HG03469 (cell line): ENCODE results near the gene TCN2.
"Not testable (repeated sequence)": the region's sequence is repeated elsewhere in the genome, so short reads cannot be mapped to it uniquely, and the experiment has no call there.

Experiments
- ATAC-seq: cut with Tn5 transposase; IDR thresholded peaks from one replicate; pipeline ENCODE4 v1.9.1; 2021; ENCODE audit warnings: mild to moderate bottlenecking, moderate library complexity, moderate number of reproducible peaks; ENCODE audit not compliant: unreplicated experiment

Gene TCN2

DNA sequence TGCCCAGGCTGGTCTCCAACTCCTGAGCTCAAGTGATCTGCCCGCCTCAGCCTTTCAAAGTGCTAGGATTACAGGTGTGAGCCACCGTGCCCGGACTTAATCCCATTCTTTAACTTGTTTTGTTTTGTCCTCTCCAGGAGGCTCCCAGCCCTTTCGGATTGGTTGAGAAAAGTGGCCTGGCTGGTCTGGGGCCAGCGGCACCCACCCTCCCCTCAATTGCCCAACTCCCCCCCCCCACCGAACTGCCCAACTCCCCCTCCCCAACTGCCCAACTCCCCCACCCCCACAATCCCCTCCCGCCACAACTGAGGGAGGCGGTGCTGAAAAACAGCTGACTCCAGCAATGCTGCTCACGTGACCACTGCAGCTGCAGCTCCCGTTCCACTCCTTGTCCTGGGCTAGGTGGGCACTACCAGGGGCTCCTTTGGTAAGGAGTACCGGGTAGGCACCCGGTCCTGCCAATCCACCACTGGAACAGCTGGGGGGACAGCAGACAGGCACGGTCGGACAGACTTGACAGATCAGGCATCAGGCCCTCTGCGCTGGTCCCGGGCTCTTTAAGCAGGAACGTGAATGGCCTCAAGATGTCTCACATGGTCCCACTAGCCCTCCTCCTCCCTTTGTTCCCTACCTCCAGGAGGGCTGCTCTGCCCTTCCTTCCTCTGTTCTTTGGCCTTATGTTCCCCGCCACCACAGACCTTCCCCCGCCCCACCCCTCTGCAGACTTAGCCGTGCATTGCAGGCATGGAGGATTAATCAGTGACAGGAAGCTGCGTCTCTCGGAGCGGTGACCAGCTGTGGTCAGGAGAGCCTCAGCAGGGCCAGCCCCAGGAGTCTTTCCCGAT lies at the start of gene TCN2:
TSS of gene TCN2 (plus strand) at position 720 of the 845 bp plus-strand sequence. CDS start 158 bp downstream, outside the sequence.
- ATAC-seq, result no peak

DNA sequence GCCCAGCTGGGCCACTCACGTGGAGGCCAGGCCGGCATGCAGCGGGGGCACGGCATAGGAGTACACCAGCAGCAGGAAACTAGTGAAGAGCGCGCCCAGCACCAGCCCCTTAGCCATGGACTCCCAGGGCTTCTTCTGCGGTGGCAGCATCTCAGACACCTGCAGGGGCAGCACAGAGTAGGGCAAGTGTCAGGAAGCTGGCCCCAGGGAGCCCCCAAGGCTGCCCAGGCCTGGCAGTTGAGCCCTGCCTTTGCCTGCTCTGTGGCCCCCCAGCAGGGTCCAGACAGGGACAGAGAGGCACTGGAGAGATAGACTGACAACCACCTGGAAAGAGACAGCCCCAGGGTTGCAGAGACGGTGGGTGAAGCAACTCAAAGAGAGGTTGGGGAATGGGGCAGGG lies 49.7 kb upstream of the TCN2 start:
- no peak for ATAC-seq

GRCh38 chr22:30559889-30560288 lies 47.1 kb upstream of the TCN2 start:
- no peak for ATAC-seq

DNA sequence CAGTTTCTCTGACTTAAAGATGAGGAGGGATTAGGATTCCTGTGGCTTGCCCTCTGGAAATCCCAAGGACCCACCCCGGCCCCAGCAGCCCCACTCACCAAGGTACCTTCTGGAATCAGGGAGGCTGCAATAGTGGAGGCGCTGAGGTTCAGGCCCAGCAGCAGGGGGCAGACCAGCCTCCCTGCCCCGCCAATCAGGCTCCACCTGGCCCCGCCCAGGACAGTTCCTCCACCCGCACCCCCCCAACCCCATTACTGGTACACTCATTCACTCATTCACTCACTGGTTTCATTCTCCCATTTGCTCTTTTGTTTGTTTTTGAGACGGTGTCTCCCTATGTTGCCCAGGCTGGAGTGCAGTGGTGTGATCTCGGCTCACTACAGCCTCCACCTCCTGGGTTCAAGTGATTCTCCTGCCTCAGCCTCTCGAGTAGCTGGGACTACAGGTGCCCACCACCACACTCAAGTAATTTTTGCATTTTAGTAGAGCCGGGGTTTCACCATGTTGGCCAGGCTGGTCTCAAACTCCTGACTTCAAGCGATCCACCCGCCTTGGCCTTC lies 46.3 kb upstream of the TCN2 start:
- not testable (repeated sequence) for ATAC-seq

DNA sequence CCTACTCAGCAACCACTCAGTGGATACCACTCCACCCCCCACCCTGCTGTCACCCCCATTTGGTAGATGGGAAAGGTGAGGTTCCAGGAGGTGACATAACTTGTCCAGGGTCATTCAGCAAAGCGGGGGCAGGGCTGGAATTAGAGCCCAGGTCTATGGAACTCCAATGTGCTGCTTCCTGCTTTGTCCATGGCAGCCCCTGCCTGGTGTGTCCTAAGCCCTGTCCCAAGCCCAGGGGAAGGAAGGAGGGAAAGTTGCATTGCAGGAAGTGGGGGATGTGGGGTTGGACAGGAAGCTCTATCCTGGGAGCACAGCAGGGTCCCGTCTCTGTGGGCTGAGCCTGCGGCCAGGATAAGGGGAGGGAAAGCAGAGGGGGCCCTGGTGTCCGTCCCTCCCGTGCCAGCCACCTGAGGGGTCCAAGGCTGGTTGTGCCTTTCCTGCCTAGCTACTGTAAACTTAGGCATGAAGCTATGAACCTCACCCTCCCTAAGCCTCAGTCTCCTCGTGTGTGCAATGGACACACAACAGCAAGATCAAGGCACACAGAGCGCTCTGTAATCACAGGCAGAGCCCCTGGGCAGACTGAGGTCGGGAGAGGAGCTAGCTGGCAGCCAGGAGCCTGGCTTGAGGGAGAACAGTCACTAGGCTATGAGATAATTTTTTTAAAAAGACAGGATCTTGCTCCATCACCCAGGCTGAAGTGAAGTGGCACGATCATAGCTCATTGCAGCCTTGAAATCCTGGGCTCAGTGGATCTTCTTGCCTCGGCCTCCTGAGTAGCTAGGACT lies 45.4 kb upstream of the TCN2 start:
- ATAC-seq, result no peak

DNA sequence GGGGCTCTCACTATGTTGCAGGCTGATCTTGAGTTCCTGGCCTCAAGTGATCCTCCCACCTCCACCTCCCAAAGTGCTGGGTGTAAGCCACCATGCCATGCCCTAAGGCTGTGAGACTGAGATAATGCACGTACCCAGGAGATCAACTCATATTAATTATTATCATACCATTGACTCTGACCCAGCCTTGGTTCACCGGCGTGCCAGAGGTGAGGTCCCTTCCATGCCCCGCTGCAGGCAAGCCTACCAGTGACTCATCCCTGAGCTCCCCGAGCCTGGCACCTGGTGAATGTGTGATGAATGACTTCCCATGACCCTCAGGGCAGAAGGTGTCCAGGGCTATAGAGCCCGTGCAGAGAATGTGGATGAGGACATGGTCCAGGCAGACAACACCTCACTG lies 44.6 kb upstream of the TCN2 start:
- no peak for ATAC-seq

- no peak for ATAC-seq
Observed at GRCh38 chr22:30564045-30564760, 42.8 kb upstream of the TCN2 start.

DNA sequence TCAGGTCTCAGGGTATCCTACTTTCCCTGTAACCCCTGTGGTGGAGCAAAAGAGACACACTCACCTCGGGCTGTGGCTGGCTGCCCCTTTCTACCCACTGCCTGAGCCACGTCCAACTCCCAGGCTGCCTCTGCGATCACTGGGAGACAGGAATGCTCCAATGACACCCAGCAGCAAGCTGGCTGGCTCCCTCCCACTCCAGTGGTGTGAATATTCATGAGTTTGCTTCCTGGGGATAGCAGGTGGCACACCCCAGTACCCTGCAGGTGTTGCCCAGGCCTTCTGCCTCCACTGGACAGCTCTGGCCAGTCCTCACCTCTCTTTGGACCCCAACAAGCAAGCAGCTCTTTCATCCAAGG lies 42.2 kb upstream of the TCN2 start:
- ATAC-seq, result no peak

- ATAC-seq, result no peak
Observed at GRCh38 chr22:30565341-30565740, 41.6 kb upstream of the TCN2 start.

- ATAC-seq, result no peak
Observed at GRCh38 chr22:30566125-30566524, 40.8 kb upstream of the TCN2 start.

DNA sequence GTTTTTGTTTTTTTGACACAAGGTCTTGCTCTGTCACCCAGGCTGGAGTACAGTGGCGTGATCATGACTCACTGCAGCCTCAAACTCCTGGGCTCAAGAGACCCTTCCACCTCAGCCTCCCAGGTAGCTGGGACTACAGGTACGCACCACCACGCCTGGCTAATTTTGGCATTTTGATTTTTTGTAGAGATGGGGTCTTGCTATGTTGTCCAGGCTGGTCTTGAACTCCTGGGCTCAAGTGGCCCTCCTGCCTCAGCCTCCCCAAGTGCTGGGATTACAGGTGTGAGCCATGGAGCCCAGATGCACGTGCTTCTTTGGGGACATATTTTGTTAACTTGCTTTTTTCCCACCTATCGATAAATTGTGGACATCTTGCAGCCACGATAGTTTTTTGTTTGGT lies 39.7 kb upstream of the TCN2 start:
- not testable (repeated sequence) for ATAC-seq

GRCh38 chr22:30568137-30568805 lies 38.7 kb upstream of the TCN2 start:
- no peak for ATAC-seq

- ATAC-seq, result no peak
Observed at GRCh38 chr22:30569674-30570202, 37.2 kb upstream of the TCN2 start.

GRCh38 chr22:30572210-30572609 lies 34.8 kb upstream of the TCN2 start:
- ATAC-seq, result no peak

GRCh38 chr22:30572840-30573593 lies 34.0 kb upstream of the TCN2 start:
- ATAC-seq, result no peak

DNA sequence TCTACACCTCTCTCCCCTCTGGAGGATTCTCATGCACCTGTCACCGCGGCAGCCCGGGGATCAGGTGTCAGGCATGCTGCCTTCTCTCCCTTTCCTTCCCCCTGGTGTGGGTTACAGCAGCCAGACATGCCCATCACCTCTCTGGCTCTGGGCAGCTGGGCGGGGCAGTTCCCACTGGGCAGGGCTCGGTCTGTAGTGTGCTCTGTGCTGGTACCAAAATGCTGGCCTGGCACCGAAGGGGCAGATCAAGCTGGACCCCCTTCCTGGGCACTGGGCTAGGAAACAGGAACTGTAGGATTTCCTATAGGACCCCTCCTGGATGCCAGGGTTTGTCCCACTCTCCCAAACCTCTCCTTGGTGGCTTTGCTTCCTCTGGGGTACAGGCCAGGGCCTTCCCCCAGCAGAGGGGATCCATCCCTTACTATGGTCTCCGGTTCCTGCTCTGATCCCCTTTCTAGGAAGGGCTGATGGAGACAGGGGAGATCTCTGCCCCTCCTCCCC lies 33.3 kb upstream of the TCN2 start:
- ATAC-seq, result no peak

- ATAC-seq, result no peak
Observed at GRCh38 chr22:30574095-30574981, 32.6 kb upstream of the TCN2 start, which contains the start of gene GAL3ST1. Gene GAL3ST1, minus strand, starts transcription at chr22:30574665. Its CDS starts 17,273 bp downstream, at chr22:30557392.

GRCh38 chr22:30574997-30575671 lies 31.8 kb upstream of the TCN2 start:
- no peak for ATAC-seq
